Right hindlimb (tissue), 1 donor: ENCODE measurements around the gene SCAMP2.
"Not testable (repeated sequence)": the region's sequence is repeated elsewhere in the genome, so short reads cannot be mapped to it uniquely, and the experiment has no call there.

Experiments
- DNase-seq: peaks from one replicate; pipeline ENCODE4 v3.0.0-alpha.2; 2018

SCAMP2 gene

GRCh38 chr15:74873036-74873755 lies at the start of gene SCAMP2:
Gene SCAMP2, minus strand, starts transcription at chr15:74873365. Its CDS starts 110 bp downstream, at chr15:74873255.
- DNase-seq: peak; percentile 97

GRCh38 chr15:74920456-74920855 lies 47.3 kb upstream of the SCAMP2 start:
- no peak for DNase-seq

GRCh38 chr15:74917676-74918075 lies 44.5 kb upstream of the SCAMP2 start:
- no peak for DNase-seq

GRCh38 chr15:74913799-74914198 lies 40.6 kb upstream of the SCAMP2 start:
- not testable (repeated sequence) for DNase-seq

GRCh38 chr15:74913041-74913440 lies 39.9 kb upstream of the SCAMP2 start:
- DNase-seq: no peak

GRCh38 chr15:74908635-74909034 lies 35.5 kb upstream of the SCAMP2 start:
- no peak for DNase-seq

- no peak for DNase-seq
Observed at GRCh38 chr15:74907163-74907870, 34.2 kb upstream of the SCAMP2 start.

GRCh38 chr15:74906450-74907162 lies 33.4 kb upstream of the SCAMP2 start, which contains the start of gene FAM219B:
Gene FAM219B, minus strand, starts transcription at chr15:74906851. Its CDS starts 51 bp downstream, at chr15:74906800.
- peak; percentile 94 for DNase-seq

- no peak for DNase-seq
Observed at GRCh38 chr15:74906067-74906449, 32.9 kb upstream of the SCAMP2 start.

GRCh38 chr15:74904190-74904805 lies 31.1 kb upstream of the SCAMP2 start:
- no peak for DNase-seq

GRCh38 chr15:74903676-74904075 lies 30.5 kb upstream of the SCAMP2 start:
- no peak for DNase-seq

GRCh38 chr15:74902295-74903075 lies 29.3 kb upstream of the SCAMP2 start:
- no peak for DNase-seq

- peak; percentile 44 for DNase-seq
Observed at GRCh38 chr15:74901612-74902063, 28.5 kb upstream of the SCAMP2 start.

GRCh38 chr15:74897300-74897701 lies 24.1 kb upstream of the SCAMP2 start:
- DNase-seq: no peak

- no peak for DNase-seq
Observed at GRCh38 chr15:74896316-74896715, 23.2 kb upstream of the SCAMP2 start.

GRCh38 chr15:74895830-74896229 lies 22.7 kb upstream of the SCAMP2 start:
- DNase-seq: no peak

- not testable (repeated sequence) for DNase-seq
Observed at GRCh38 chr15:74894383-74894782, 21.2 kb upstream of the SCAMP2 start.

- DNase-seq: no peak
Observed at GRCh38 chr15:74893627-74894026, 20.5 kb upstream of the SCAMP2 start.

GRCh38 chr15:74892931-74893330 lies 19.8 kb upstream of the SCAMP2 start:
- DNase-seq: no peak

- DNase-seq: no peak
Observed at GRCh38 chr15:74892313-74892712, 19.1 kb upstream of the SCAMP2 start.

GRCh38 chr15:74891469-74891868 lies 18.3 kb upstream of the SCAMP2 start:
- no peak for DNase-seq

GRCh38 chr15:74890665-74890960 lies 17.4 kb upstream of the SCAMP2 start:
- no peak for DNase-seq
